ENCODE data around the gene NFKB2. TPM values are rescaled to one million over a fixed set of nuclear protein-coding genes. Genes with fewer than 3 reads are reported as not detected.

NFKB2 gene
- total RNA-seq, 4 donors from 2014 or later, result 19.3 to 49.2 (median 31.8) TPM

DNA sequence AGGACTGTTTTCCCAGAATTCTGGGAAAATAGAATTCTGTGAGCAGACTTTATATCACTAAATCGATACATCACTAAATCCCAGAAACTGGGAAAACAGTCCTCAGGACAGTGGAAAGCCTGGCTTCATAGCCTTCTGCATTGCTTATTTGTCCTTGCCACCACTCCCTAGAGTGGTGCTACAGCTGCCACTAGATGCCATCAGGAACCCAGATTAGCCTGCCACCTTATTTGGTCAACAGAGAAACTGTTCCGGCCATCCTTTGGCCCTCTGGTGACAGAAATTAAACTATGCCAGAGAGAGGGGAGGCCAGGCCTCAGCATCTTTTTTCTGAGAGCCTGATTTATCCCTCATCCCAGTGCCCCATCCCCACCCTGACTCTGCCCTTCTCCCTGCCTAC, 19.6 kb upstream of the NFKB2 start:
- Histone ChIP-seq H3K4me1 (no peaks in the 10 kb centered on the region), H3K27me3 (no peaks in the 10 kb centered on the region), H3K9me3 (peaks cover 0 to 7% (median 0%) of the 10 kb centered on the region in 4 donors), H3K36me3 (peaks cover 0 to 99% (median 57%) of the 10 kb centered on the region in 3 donors), H3K27ac (no peak overlapping the region), H3K4me3 (no peak overlapping the region)
- no peak for DNase-seq (ENCODE audit: low spot score in 2 of 2)
- TF ChIP-seq POLR2A (IDR thresholded peaks at IDR 0.05) (no peak), EP300 (IDR thresholded peaks at IDR 0.05) (no peak)
- TF ChIP-seq, protein P1, sequence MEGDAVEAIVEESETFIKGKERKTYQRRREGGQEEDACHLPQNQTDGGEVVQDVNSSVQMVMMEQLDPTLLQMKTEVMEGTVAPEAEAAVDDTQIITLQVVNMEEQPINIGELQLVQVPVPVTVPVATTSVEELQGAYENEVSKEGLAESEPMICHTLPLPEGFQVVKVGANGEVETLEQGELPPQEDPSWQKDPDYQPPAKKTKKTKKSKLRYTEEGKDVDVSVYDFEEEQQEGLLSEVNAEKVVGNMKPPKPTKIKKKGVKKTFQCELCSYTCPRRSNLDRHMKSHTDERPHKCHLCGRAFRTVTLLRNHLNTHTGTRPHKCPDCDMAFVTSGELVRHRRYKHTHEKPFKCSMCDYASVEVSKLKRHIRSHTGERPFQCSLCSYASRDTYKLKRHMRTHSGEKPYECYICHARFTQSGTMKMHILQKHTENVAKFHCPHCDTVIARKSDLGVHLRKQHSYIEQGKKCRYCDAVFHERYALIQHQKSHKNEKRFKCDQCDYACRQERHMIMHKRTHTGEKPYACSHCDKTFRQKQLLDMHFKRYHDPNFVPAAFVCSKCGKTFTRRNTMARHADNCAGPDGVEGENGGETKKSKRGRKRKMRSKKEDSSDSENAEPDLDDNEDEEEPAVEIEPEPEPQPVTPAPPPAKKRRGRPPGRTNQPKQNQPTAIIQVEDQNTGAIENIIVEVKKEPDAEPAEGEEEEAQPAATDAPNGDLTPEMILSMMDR (IDR thresholded peaks at IDR 0.05), result no peak
- WGBS, 2 donors, result 66 to 94% methylated on average over 2 of the region's 2 CpGs

DNA sequence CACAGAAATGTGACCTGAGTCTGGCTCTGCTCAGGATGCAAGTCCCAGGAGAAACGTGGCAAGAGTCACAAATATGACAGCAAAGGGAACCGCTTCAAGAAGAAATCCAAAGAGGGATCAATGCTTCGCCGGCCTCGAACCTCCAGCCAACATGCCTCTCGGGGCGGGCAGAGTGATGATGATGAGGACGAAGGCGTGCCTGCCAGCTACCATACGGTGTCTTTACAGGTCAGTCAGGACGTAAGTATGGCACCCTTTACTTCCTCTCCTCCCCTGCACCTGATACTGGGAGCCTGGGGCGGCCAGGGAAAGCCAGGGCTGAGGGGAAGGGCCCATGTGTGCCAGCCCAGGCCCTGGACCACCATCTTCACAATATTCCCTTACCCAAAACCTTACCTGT, 18.6 kb upstream of the NFKB2 start:
- Histone ChIP-seq H3K4me3 (no peak overlapping the region), H3K4me1 (no peaks in the 10 kb centered on the region), H3K27me3 (no peaks in the 10 kb centered on the region), H3K9me3 (no peaks in the 10 kb centered on the region), H3K27ac (no peak overlapping the region), H3K36me3 (peaks cover 0 to 99% (median 48%) of the 10 kb centered on the region in 3 donors)
- 91 to 92% methylated on average over 12 of the region's 12 CpGs for WGBS, 2 donors
- no peak for TF ChIP-seq EP300 (IDR thresholded peaks at IDR 0.05)
- TF ChIP-seq, protein P1 (IDR thresholded peaks at IDR 0.05), result no peak
- no peak for TF ChIP-seq POLR2A (IDR thresholded peaks at IDR 0.05)
- no peak for DNase-seq (ENCODE audit: low spot score in 2 of 2)

DNA sequence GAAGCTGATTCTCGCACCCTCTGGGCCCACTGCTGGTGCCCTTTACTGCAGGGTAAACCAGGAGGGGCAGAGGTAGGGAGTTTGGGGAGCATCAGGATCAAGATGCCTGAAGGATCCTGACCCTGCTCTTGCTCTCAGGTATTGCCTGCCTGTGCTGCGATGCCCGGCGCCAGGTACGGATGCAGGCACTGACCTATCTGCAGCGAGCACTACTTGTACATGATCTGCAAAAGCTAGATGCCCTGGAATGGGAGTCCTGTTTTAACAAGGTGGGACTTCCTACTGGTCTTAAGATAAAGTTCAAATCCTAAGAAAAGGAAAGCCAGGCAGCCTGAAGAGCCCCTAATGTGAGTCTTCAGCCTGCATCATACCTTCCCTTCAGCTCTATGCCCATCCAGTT, 16.1 kb upstream of the NFKB2 start:
- H3K4me3 ChIP-seq, result no peak overlapping the region
- no peak for DNase-seq (ENCODE audit: low spot score in 2 of 2)
- 94 to 95% methylated on average over 6 of the region's 6 CpGs for WGBS, 2 donors
- TF ChIP-seq, protein P1 (IDR thresholded peaks at IDR 0.05), result no peak
- TF ChIP-seq POLR2A (IDR thresholded peaks at IDR 0.05) (no peak), EP300 (IDR thresholded peaks at IDR 0.05) (no peak)
- no peaks in the 10 kb centered on the region for H3K27me3 ChIP-seq
- H3K27ac ChIP-seq, result no peak overlapping the region
- H3K36me3 ChIP-seq, result peaks cover 0 to 93% (median 44%) of the 10 kb centered on the region in 3 donors
- H3K9me3 ChIP-seq, result no peaks in the 10 kb centered on the region
- no peaks in the 10 kb centered on the region for H3K4me1 ChIP-seq

DNA sequence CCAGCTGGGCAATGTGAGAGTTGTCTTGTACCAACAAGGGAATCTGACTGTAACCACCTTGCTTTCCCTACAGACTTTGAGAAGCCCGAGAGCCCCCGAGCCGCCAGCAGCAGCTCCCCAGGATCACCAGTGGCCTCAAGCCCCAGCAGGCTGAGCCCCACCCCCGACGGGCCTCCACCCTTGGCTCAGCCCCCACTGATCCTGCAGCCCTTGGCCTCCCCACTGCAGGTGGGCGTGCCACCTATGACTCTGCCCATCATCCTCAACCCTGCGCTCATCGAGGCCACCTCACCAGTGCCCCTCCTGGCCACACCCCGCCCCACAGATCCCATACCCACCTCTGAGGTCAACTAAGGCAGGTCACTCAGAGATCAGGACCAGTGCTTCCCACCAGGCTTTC, 13.5 kb upstream of the NFKB2 start:
- no peak for DNase-seq (ENCODE audit: low spot score in 2 of 2)
- H3K4me3 ChIP-seq, result no peak overlapping the region
- TF ChIP-seq, protein P1 (IDR thresholded peaks at IDR 0.05), result no peak
- TF ChIP-seq POLR2A (IDR thresholded peaks at IDR 0.05) (no peak), EP300 (IDR thresholded peaks at IDR 0.05) (no peak)
- no peak overlapping the region for H3K27ac ChIP-seq
- peaks cover 0 to 67% (median 25%) of the 10 kb centered on the region in 3 donors for H3K36me3 ChIP-seq
- H3K4me1 ChIP-seq, result peaks cover 0 to 10% (median 3%) of the 10 kb centered on the region in 4 donors
- no peaks in the 10 kb centered on the region for H3K9me3 ChIP-seq
- 89 to 90% methylated on average over 7 to 9 of the region's 9 CpGs for WGBS, 2 donors
- H3K27me3 ChIP-seq, result no peaks in the 10 kb centered on the region

DNA sequence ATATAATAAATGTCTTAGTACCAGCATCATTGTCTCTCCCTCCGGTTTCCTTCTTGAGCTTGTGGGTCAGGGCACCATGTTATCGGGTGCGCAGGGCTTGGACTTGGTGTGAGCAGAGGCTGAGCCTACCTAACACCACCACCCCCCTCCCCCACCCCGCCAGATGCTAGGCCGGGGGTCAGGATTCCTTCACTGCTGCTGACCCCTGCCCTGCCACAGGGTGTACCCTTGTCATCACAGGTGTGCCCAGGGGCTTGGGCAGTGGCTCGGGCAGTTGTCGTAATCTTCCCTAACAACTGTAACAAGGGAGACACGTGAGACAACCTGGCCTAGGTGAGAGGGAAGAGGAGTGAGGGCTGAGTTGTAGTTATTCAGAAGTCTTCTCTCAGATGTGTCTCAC, 12.6 kb upstream of the NFKB2 start:
- no peak for DNase-seq (ENCODE audit: low spot score in 2 of 2)
- no peak overlapping the region for H3K27ac ChIP-seq
- no peak overlapping the region for H3K4me3 ChIP-seq
- peaks cover 0 to 58% (median 19%) of the 10 kb centered on the region in 3 donors for H3K36me3 ChIP-seq
- H3K27me3 ChIP-seq, result no peaks in the 10 kb centered on the region
- WGBS, 2 donors, result 91 to 92% methylated on average over 6 to 8 of the region's 8 CpGs
- H3K4me1 ChIP-seq, result peaks cover 0 to 10% (median 3%) of the 10 kb centered on the region in 4 donors
- TF ChIP-seq, protein P1 (IDR thresholded peaks at IDR 0.05), result no peak
- TF ChIP-seq POLR2A (IDR thresholded peaks at IDR 0.05) (no peak), EP300 (IDR thresholded peaks at IDR 0.05) (no peak)
- H3K9me3 ChIP-seq, result no peaks in the 10 kb centered on the region
